ENCODE data around the gene FLT1.

- TF ChIP-seq CTCF (IDR thresholded peaks at IDR 0.05) = no peak
- no peak for TF ChIP-seq EP300 (IDR thresholded peaks at IDR 0.05)
Measured at GRCh38 chr13:28540612-28541011, 45.7 kb upstream of the FLT1 start.
